HepG2 (cell line): ENCODE data around the gene TPGS1. TPM values are rescaled to one million over a fixed set of nuclear protein-coding genes. Genes with fewer than 3 reads are reported as not detected.

Experiments
- RBFOX2 ChIP-seq: fragments of 200-400 bp; formaldehyde crosslinking; IDR thresholded peaks from 2 replicates; pipeline ENCODE4 v1.6.1; 2017; ENCODE audit warnings: low read depth, mild to moderate bottlenecking, low read length
- SOX6 ChIP-seq, 2 experiments: fragments of 450-650 bp in 1 of 2; sonication (generic) in 1 of 2; formaldehyde crosslinking in 1 of 2; IDR thresholded peaks; 2 replicates each; pipeline versions ENCODE4 v1.4.0 to v1.6.1; 2017 to 2020; ENCODE audit warnings: antibody characterized with exemption in 1 of 2, mild to moderate bottlenecking in 1 of 2, missing genetic modification reagents in 1 of 2
- TEAD3 ChIP-seq: optimal IDR thresholded peaks from 2 replicates; pipeline ENCODE3; 2016; ENCODE audit warnings: borderline replicate concordance
- ZBTB3 ChIP-seq: sonication (generic); formaldehyde crosslinking; IDR thresholded peaks from 2 replicates; pipeline ENCODE4 v1.4.0; 2020; ENCODE audit warnings: low read depth, mild to moderate bottlenecking, moderate library complexity, missing genetic modification reagents, borderline replicate concordance
- ZEB1 ChIP-seq: IDR thresholded peaks from 2 replicates; pipeline ENCODE4 v1.6.1; 2012; ENCODE audit warnings: mild to moderate bottlenecking, low read depth, inconsistent platforms; ENCODE audit not compliant: insufficient replicate concordance
- ZKSCAN5 ChIP-seq: sonication (generic); formaldehyde crosslinking; IDR thresholded peaks from 2 replicates; pipeline ENCODE4 v1.5.1; 2020; ENCODE audit warnings: mild to moderate bottlenecking, missing genetic modification reagents
- ZNF24 ChIP-seq: fragments of 450-650 bp; IDR thresholded peaks from 2 replicates; pipeline ENCODE4 v1.6.1; 2017; ENCODE audit warnings: antibody characterized with exemption, mild to moderate bottlenecking
- ZNF264 ChIP-seq: sonication (generic); formaldehyde crosslinking; IDR thresholded peaks from 2 replicates; pipeline ENCODE4 v1.4.0; 2020; ENCODE audit warnings: missing genetic modification reagents
- ZNF382 ChIP-seq: sonication (generic); formaldehyde crosslinking; IDR thresholded peaks from 2 replicates; pipeline ENCODE4 v1.5.0; 2020; ENCODE audit warnings: missing genetic modification reagents, mild to moderate bottlenecking, borderline replicate concordance
- ZNF709 ChIP-seq: sonication (generic); formaldehyde crosslinking; IDR thresholded peaks from 2 replicates; pipeline ENCODE4 v1.5.0; 2020; ENCODE audit warnings: mild to moderate bottlenecking, missing genetic modification reagents
- ZNF782 ChIP-seq: sonication (generic); formaldehyde crosslinking; IDR thresholded peaks from 2 replicates; pipeline ENCODE4 v1.4.0; 2020; ENCODE audit warnings: missing genetic modification reagents, mild to moderate bottlenecking, borderline replicate concordance
- ZNF879 ChIP-seq: sonication (generic); formaldehyde crosslinking; IDR thresholded peaks from 2 replicates; pipeline ENCODE4 v1.8.1; 2023; ENCODE audit warnings: missing genetic modification reagents
- polyA plus RNA-seq, 8 experiments: library from polyadenylated mRNA; depleted of rRNA in 3 of 8; stranded (reverse) in 7 of 8; unstranded in 1 of 8; fragments of >200 nt; fragmentation: Illumina TruSeq in 4 of 8; extraction: Trizol in 4 of 8; gene quantifications; 2 replicates each; pipeline versions ENCODE4 v1.2.1 to v1.2.3, GENCODE V29; 2011 to 2016; ENCODE audit warnings: low read depth in 4 of 8, missing spikeins in 1 of 8, mixed read lengths in 1 of 8; ENCODE audit not compliant: insufficient read depth in 1 of 8
- total RNA-seq, 5 experiments: library from RNA; depleted of rRNA; stranded (reverse); fragments of >200 nt; fragmentation: Illumina TruSeq; extraction: Trizol; gene quantifications; 2 replicates each; pipeline ENCODE4 v1.2.3, GENCODE V29; 2016; ENCODE audit warnings: low read depth in 1 of 5
- TF ChIP-seq, protein P1 (sequence below): sonication (generic); formaldehyde crosslinking; IDR thresholded peaks from 2 replicates; pipeline ENCODE4 v1.8.0; 2022; ENCODE audit warnings: missing genetic modification reagents, mild to moderate bottlenecking, inconsistent platforms, borderline replicate concordance
- TF ChIP-seq, protein P2 (sequence below): sonication (generic); formaldehyde crosslinking; IDR thresholded peaks from 2 replicates; pipeline ENCODE4 v1.4.0; 2020; ENCODE audit warnings: missing genetic modification reagents
- TF ChIP-seq, protein P3 (sequence below): IDR thresholded peaks from 2 replicates; pipeline ENCODE4 v1.6.1; 2016; ENCODE audit warnings: missing biosample characterization, missing genetic modification reagents, low read depth
- TF ChIP-seq, protein P4 (sequence below): sonication (generic); formaldehyde crosslinking; IDR thresholded peaks from 2 replicates; pipeline ENCODE4 v1.4.0; 2020; ENCODE audit warnings: mild to moderate bottlenecking, missing genetic modification reagents
- TF ChIP-seq, protein P5 (sequence below): sonication (generic); formaldehyde crosslinking; IDR thresholded peaks from 2 replicates; pipeline ENCODE4 v1.4.0; 2020; ENCODE audit warnings: missing genetic modification reagents

TPGS1 gene
- total and polyA plus RNA-seq, 2 of the 13 experiments (the other 11 are each of a cell fraction or from before 2014, with no cell fraction given) = 1.1 to 6.2 TPM

DNA sequence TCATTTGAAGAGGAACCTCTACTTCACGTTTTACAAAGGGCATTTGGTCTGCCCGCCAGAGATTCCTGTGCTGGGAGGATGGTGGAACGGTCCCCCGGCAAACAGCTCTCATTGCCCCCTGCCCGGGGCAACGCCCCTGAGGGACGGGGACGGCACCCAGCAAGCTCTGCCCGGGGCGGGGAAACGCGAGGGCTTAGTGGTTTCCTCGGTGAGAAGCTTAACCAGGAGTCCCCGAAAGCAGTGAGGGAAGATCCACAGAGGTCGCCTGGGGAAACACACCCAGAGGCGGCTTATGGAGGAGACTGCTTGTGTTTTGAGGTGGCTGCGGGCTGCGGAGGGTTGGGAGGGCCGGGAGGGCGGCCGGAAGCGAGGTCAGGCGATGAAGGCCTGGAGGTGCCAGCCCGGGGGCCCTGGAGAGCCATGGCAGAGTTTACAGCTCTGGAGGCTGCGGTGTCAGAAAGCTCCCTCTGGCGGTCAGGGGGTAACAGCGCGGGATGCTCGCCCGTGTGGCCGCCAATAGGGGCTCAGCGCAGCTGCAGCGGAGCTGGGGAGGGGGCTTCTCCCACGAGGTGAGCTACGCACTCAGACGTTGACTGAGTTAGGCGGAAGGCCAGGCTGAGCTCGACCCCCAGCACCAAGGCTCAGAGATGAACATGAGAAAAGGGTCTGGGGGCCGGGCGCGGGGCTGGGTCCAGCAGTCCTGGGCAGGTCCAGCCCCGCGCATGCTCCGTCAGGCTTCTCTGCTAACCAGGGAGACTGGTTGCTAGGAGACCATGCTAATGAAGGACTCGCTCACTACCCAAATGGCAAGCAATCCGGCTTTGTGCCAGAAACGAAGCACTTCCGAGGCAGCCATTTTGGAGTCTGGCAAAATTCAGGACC lies 652 bp upstream of the TPGS1 start (continued):
- TF ChIP-seq, protein P1, sequence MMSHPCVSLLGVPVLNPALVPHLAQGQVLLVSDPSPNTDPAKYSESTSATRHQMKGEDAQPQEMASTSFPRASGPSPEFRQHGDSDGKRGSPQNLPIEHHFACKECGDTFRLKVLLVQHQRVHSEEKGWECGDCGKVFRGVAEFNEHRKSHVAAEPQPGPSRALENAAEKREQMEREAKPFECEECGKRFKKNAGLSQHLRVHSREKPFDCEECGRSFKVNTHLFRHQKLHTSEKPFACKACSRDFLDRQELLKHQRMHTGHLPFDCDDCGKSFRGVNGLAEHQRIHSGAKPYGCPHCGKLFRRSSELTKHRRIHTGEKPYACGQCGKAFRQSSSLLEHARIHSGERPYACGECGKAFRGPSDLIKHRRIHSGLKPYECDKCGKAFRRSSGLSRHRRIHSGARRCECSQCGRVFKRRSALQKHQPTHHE (CRISPR knock-in tag) = no peak
- no peak for TF ChIP-seq SOX6 (IDR thresholded peaks at IDR 0.05)
- TF ChIP-seq SOX6 (CRISPR knock-in tag; IDR thresholded peaks at IDR 0.05) = no peak
- TF ChIP-seq TEAD3 = peak; percentile 60
- no peak for TF ChIP-seq ZNF709 (CRISPR knock-in tag)
- TF ChIP-seq, protein P2, sequence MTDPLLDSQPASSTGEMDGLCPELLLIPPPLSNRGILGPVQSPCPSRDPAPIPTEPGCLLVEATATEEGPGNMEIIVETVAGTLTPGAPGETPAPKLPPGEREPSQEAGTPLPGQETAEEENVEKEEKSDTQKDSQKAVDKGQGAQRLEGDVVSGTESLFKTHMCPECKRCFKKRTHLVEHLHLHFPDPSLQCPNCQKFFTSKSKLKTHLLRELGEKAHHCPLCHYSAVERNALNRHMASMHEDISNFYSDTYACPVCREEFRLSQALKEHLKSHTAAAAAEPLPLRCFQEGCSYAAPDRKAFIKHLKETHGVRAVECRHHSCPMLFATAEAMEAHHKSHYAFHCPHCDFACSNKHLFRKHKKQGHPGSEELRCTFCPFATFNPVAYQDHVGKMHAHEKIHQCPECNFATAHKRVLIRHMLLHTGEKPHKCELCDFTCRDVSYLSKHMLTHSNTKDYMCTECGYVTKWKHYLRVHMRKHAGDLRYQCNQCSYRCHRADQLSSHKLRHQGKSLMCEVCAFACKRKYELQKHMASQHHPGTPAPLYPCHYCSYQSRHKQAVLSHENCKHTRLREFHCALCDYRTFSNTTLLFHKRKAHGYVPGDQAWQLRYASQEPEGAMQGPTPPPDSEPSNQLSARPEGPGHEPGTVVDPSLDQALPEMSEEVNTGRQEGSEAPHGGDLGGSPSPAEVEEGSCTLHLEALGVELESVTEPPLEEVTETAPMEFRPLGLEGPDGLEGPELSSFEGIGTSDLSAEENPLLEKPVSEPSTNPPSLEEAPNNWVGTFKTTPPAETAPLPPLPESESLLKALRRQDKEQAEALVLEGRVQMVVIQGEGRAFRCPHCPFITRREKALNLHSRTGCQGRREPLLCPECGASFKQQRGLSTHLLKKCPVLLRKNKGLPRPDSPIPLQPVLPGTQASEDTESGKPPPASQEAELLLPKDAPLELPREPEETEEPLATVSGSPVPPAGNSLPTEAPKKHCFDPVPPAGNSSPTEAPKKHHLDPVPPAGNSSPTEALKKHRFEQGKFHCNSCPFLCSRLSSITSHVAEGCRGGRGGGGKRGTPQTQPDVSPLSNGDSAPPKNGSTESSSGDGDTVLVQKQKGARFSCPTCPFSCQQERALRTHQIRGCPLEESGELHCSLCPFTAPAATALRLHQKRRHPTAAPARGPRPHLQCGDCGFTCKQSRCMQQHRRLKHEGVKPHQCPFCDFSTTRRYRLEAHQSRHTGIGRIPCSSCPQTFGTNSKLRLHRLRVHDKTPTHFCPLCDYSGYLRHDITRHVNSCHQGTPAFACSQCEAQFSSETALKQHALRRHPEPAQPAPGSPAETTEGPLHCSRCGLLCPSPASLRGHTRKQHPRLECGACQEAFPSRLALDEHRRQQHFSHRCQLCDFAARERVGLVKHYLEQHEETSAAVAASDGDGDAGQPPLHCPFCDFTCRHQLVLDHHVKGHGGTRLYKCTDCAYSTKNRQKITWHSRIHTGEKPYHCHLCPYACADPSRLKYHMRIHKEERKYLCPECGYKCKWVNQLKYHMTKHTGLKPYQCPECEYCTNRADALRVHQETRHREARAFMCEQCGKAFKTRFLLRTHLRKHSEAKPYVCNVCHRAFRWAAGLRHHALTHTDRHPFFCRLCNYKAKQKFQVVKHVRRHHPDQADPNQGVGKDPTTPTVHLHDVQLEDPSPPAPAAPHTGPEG (CRISPR knock-in tag) = no peak
- TF ChIP-seq, protein P3, sequence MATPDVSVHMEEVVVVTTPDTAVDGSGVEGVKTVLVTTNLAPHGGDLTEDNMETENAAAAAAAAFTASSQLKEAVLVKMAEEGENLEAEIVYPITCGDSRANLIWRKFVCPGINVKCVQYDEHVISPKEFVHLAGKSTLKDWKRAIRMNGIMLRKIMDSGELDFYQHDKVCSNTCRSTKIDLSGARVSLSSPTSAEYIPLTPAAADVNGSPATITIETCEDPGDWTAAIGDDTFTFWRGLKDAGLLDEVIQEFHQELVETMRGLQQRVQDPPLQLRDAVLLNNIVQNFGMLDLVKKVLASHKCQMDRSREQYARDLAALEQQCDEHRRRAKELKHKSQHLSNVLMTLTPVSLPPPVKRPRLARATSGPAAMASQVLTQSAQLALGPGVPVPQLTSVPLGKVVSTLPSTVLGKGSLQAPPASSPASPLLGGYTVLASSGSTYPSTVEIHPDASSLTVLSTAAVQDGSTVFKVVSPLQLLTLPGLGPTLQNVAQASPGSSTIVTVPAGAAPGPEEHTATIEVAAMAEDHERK (CRISPR knock-in tag) = no peak
- no peak for TF ChIP-seq ZBTB3 (CRISPR knock-in tag)
- TF ChIP-seq ZNF879 = no peak
- TF ChIP-seq, protein P4, sequence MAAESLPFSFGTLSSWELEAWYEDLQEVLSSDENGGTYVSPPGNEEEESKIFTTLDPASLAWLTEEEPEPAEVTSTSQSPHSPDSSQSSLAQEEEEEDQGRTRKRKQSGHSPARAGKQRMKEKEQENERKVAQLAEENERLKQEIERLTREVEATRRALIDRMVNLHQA = no peak
- no peak for TF ChIP-seq ZKSCAN5 (CRISPR knock-in tag)
- no peak for TF ChIP-seq ZEB1
- no peak for TF ChIP-seq ZNF24
- TF ChIP-seq, protein P5, sequence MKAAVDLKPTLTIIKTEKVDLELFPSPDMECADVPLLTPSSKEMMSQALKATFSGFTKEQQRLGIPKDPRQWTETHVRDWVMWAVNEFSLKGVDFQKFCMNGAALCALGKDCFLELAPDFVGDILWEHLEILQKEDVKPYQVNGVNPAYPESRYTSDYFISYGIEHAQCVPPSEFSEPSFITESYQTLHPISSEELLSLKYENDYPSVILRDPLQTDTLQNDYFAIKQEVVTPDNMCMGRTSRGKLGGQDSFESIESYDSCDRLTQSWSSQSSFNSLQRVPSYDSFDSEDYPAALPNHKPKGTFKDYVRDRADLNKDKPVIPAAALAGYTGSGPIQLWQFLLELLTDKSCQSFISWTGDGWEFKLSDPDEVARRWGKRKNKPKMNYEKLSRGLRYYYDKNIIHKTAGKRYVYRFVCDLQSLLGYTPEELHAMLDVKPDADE = no peak
- TF ChIP-seq ZNF382 (CRISPR knock-in tag) = no peak
- peak; percentile 51; the same call in 1 of the 2 replicates for TF ChIP-seq ZNF782 (CRISPR knock-in tag)
- no peak; the same call in none of the 2 replicates for TF ChIP-seq ZNF264 (CRISPR knock-in tag)
- TF ChIP-seq RBFOX2 = peak; percentile 75
